HFF-Myc (cell line): ENCODE measurements around the gene GPR162.

Experiments
- DNase-seq: peaks from one replicate; pipeline ENCODE4 v3.0.0-alpha.2; 2011; ENCODE audit warnings: low read depth; ENCODE audit errors: extremely low read depth
- H3K4me3 ChIP-seq: replicated peaks from 2 replicates; pipeline ENCODE4 v1.5.1; 2011; ENCODE audit warnings: low read depth, mild to moderate bottlenecking, control low read depth, low read length
- CTCF ChIP-seq: IDR thresholded peaks from 2 replicates; pipeline ENCODE4 v1.5.1; 2012; ENCODE audit warnings: mild to moderate bottlenecking, low read depth, low read length, control low read depth; ENCODE audit errors: missing control alignments

GPR162 gene

DNA sequence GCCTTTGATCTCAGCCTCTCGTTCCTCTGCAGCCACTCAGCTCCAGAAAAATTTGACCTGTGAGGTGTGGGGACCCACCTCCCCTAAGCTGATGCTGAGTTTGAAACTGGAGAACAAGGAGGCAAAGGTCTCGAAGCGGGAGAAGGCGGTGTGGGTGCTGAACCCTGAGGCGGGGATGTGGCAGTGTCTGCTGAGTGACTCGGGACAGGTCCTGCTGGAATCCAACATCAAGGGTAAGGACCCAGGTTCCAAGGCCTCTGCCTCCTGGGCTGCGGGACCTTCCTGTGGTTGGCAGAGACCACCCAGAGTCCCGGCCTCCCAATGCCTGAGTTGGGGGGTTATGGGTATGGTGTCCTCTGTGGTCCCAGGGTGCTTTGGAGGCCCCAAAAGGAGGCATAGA, 4.5 kb upstream of the GPR162 start:
- TF ChIP-seq CTCF, result no peak
- DNase-seq, result no peak

GRCh38 chr12:6817662-6818157, 3.9 kb upstream of the GPR162 start:
- no peak overlapping the region for H3K4me3 ChIP-seq
- no peak for DNase-seq
- no peak for TF ChIP-seq CTCF

More for the DNA sequence above, 4.5 kb upstream of the GPR162 start:
- H3K4me3 ChIP-seq, result no peak overlapping the region

DNA sequence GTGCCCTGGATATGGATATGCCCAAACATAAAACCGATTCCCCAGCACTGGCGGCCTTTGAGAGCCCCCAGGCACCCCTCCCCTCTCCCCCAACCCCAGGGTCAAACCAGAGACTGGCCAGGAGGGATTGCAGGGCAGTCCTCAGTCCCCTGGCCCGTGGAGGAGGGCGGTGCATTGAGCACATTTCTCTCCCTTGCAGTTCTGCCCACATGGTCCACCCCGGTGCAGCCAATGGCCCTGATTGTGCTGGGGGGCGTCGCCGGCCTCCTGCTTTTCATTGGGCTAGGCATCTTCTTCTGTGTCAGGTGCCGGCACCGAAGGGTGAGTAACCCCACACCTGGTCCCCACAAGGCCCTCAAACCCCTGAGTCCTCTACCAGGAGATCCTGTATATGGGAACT, 3.4 kb upstream of the GPR162 start:
- no peak overlapping the region for H3K4me3 ChIP-seq
- no peak for TF ChIP-seq CTCF
- no peak for DNase-seq

DNA sequence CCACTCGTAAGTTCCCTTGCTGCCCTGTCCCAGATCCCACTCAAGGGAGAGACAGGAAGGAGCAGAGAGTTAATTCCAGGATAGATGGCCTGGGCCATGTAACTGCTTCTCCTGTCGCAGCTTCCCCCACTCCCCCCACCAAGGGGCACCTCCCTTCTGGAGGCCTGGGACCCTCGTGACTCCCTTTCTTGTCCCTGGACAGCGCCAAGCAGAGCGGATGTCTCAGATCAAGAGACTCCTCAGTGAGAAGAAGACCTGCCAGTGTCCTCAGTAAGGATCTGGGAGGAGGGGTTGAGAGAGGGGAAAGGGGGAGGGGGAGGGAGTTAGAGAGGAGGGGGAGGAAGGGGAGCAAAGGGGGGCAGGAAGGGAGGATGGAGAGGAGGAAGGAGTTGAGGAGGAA, 3.0 kb upstream of the GPR162 start:
- TF ChIP-seq CTCF, result no peak
- DNase-seq, result no peak
- no peak overlapping the region for H3K4me3 ChIP-seq

DNA sequence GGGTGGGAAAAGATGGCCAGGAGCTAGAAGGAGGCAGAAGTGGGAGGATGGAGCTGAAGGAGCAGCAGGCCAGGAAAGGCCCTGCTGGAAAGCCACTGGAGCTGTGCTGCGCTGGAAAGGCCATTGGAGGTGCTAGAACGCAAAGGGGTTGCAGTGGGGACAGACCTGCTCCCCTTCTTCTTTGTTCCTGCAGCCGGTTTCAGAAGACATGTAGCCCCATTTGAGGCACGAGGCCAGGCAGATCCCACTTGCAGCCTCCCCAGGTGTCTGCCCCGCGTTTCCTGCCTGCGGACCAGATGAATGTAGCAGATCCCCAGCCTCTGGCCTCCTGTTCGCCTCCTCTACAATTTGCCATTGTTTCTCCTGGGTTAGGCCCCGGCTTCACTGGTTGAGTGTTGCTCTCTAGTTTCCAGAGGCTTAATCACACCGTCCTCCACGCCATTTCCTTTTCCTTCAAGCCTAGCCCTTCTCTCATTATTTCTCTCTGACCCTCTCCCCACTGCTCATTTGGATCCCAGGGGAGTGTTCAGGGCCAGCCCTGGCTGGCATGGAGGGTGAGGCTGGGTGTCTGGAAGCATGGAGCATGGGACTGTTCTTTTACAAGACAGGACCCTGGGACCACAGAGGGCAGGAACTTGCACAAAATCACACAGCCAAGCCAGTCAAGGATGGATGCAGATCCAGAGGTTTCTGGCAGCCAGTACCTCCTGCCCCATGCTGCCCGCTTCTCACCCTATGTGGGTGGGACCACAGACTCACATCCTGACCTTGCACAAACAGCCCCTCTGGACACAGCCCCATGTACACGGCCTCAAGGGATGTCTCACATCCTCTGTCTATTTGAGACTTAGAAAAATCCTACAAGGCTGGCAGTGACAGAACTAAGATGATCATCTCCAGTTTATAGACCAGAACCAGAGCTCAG, 2.3 kb upstream of the GPR162 start:
- no peak for TF ChIP-seq CTCF
- no peak for DNase-seq
- H3K4me3 ChIP-seq, result no peak overlapping the region

GRCh38 chr12:6820166-6820565, 1.5 kb upstream of the GPR162 start:
- no peak for TF ChIP-seq CTCF
- no peak for DNase-seq
- H3K4me3 ChIP-seq, result no peak overlapping the region
